HG02571 (cell line): ENCODE data around the gene CNTLN.
"Not testable (repeated sequence)": the region's sequence is repeated elsewhere in the genome, so short reads cannot be mapped to it uniquely, and the experiment has no call there.

Experiments
- ATAC-seq: cut with Tn5 transposase; IDR thresholded peaks from one replicate; pipeline ENCODE4 v1.9.1; 2021; ENCODE audit warnings: mild to moderate bottlenecking, moderate library complexity; ENCODE audit not compliant: unreplicated experiment

The CNTLN gene

DNA sequence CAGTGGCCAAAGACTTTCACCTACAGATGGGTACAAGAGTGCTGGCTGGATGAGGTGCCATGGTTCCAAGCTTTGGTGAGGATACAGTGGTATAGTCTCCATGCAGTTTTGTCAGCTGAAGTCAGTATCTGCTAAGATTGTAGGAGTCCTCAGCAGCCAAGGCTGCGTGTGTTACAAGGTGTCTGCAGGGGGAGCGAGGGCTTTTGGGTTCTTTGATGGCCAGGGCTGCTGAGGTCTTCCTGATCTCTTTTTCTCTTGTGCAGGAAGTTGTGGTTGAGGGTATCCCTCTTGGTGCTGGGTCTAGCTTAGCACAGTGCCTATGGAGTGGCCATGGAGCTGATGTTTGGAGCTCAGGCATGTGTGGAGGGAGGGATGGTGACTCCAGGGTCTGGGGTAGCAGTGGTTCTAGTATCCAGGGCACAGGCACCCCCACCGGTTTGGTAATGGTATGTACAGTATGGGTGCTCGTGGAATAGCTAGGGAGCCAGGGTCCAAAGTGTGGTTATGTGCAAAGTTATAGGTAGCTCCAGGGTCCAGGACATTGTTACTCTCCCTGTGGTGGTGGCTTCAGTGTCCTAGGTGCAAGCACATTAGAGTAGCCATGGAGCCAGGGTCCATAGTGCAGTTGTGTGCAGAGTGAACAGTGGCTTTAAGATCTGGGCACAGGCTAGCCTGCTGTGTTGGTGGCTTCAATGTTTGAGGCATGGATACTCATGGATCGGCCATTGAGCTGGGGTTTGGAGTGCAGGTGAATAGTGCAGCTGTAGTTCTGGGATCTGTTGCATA, 36.7 kb downstream of the CNTLN start:
- ATAC-seq: no peak

GRCh38 chr9:17177496-17177895, 42.7 kb downstream of the CNTLN start:
- not testable (repeated sequence) for ATAC-seq

GRCh38 chr9:17185481-17186029, 50.7 kb downstream of the CNTLN start:
- ATAC-seq: no peak

GRCh38 chr9:17191082-17191481, 56.2 kb downstream of the CNTLN start:
- ATAC-seq: no peak

DNA sequence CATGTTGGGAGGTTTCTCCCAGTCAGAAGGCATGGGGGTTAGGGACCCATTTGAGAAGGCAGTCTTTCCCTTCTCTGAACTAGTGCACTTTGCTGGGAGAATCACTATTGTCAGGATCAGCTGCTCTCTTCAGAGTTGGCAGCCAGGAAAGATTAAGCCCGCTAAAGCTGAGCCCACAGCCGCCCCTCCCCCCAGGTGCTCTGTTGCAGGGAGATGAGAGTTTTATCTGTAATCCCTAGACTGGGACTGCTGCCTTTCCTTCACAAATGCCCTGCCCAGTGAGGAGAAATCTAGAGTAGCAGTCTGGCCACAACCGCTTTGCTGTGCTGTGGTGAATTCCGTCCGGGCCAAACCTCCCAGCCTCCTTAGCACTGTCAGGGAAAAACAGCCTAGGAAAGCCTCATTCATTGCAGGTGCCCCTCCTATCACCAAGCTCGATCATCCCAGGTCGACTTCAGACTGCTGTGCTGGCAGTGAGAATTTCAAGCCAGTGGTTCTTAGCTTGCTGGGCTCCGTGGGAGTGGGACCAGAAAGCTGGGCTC, 69.8 kb downstream of the CNTLN start:
- ATAC-seq: no peak

GRCh38 chr9:17216011-17216410, 81.2 kb downstream of the CNTLN start:
- no peak for ATAC-seq

GRCh38 chr9:17216646-17217045, 81.8 kb downstream of the CNTLN start:
- ATAC-seq: no peak

GRCh38 chr9:17217272-17217671, 82.4 kb downstream of the CNTLN start:
- ATAC-seq: no peak

DNA sequence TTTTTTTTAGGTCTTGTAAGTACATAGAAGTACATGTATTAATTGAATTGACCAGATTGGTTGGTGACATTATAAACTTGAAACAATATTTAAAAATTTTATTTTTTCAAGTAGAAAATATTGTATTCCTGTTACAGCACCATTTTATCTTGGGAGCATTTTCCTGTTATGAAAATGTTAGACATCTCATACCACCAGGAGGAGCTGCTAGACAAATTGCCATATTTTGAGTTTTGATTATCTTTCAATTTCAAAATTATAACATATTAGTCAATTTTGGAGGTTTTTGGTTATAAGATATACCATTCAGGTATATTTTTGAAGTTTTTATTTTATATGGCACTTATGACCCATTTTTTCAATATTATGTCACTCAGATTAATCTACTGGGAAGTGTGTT, 84.4 kb downstream of the CNTLN start:
- ATAC-seq: no peak

- no peak for ATAC-seq
Observed at GRCh38 chr9:17222932-17223331, 88.1 kb downstream of the CNTLN start.

DNA sequence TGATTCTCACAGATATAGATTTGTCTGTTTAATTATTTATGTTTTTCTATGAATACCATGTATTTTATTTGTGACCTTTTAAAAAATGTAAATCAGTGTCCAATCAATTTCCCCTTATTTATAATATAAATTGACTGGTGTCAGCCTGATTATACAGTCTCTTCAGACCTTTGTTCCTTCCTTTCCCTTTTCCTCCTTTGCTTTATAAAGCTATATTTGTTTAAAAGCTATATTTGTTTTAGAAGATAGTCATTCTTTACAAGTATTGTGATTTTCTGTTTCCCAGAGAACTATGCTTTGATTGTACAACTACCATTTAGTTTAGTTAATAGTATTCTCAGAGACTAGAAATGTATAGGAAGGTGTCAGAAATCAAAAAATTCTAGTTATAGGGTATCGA, 90.6 kb downstream of the CNTLN start:
- no peak for ATAC-seq

DNA sequence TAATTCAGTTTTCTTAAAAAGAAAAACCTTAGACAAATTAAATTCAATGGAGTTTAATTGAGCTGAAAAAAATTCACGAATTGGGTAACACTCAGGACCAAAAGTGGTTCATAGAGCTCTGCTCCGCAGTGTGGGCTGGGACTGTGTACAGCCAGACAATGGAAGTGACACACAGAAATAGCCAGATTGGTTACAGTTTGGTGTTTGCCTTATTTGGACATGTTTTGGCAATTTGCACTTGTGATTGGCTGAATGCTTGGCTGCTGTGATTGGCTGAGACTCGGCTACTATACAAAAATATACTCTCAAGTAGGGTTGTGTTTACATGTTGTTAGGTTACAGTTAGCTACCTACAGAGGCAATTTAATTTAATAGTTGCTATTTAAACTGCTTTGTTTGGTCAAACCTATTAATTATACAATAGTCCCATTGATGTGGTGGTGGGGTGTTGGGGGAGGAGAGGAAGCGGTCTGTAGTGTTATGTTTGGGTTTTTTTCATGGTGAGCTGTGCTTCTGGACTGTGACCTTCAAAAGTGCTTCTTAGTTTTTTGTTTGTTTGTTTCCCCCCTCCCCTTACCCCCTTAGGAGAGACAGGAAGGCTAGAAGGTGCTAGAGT, 95.2 kb downstream of the CNTLN start:
- ATAC-seq: no peak

GRCh38 chr9:17230646-17231045, 95.8 kb downstream of the CNTLN start:
- ATAC-seq: no peak

- no peak for ATAC-seq
Observed at GRCh38 chr9:17236147-17236546, 101.3 kb downstream of the CNTLN start.

DNA sequence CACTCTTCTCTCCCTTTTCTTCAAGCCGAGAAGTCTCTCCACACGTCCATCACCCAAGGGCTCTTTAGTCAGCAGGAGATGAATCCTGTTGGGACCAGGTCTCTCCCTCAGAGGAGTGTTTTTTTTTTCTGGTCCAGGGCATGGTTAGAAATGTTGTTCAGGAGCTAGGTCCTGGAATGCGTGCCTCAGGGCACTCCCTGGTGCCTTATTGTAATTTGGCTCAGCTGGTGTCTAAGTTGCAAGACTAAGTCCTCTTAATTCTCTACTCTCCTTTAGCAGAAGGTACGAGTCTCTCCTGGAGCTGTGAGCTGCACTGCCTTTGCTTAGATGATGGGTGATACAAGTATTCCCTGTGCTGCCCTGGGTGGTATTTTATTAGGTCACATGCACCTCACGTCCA, 111.9 kb downstream of the CNTLN start:
- no peak for ATAC-seq

- no peak for ATAC-seq
Observed at GRCh38 chr9:17251100-17251499, 116.3 kb downstream of the CNTLN start.

- ATAC-seq: not testable (repeated sequence)
Observed at GRCh38 chr9:17268531-17269188, 133.8 kb downstream of the CNTLN start.

DNA sequence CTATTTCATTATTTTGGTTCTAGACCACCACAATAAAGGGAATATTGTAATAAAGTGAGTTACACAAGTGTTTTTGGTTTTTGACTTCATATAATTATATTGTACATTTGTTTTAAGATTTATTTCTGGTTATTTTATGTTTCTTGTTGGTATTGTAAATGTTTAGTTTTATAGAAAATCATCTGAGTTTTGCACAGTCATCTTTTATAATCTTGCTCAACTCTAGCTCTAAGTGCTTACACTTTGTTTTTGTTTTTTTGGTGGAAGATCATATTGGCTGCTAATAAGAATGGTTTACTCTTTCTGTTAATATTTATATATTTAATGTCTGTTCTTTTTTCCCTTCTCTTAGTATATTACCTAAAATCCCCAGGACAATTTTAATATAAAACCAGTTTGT, 135.0 kb downstream of the CNTLN start:
- no peak for ATAC-seq

DNA sequence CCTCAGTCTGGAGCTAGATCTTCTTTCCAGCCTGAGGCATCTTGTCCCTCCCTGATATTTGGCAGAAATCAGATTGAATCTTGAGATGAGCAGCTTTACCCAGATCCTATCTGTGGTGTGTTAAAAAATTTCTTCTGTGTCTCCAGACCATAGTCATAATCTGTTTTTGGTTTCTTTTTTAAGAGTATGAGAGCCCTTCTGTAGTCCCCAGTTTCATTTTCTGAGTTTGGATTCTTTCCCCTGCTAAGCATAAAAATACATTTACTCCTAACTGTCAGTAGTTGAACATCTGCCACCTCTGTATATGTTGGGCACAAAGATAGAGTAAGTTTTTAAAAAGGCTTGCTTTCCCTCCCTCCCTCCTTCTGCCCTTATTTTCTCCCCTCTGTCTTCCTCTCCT, 137.7 kb downstream of the CNTLN start:
- no peak for ATAC-seq

GRCh38 chr9:17280350-17281012, 145.6 kb downstream of the CNTLN start:
- ATAC-seq: no peak

- not testable (repeated sequence) for ATAC-seq
Observed at GRCh38 chr9:17290673-17291072, 155.8 kb downstream of the CNTLN start.
